Body of pancreas (tissue), 4 donors: ENCODE data around the gene NSL1.
"Not testable (repeated sequence)": the region's sequence is repeated elsewhere in the genome, so short reads cannot be mapped to it uniquely, and the experiment has no call there.

Experiments used
- POLR2A ChIP-seq, 3 donors: fragments of 450-650 bp; IDR thresholded peaks; one replicate each; pipeline ENCODE4 v1.6.1; 2016; ENCODE audit warnings: antibody characterized with exemption in 3 of 3, mild to moderate bottlenecking in 2 of 3
- TF ChIP-seq, protein P1 (sequence below), 7 experiments: fragments of 450-650 bp in 4 of 7; fragments of 200-600 bp in 3 of 7; sonication (generic) in 3 of 7; IDR thresholded peaks; one replicate each; pipeline ENCODE4 v1.5.1; 2016 to 2019; ENCODE audit warnings: antibody characterized with exemption in 7 of 7

DNA sequence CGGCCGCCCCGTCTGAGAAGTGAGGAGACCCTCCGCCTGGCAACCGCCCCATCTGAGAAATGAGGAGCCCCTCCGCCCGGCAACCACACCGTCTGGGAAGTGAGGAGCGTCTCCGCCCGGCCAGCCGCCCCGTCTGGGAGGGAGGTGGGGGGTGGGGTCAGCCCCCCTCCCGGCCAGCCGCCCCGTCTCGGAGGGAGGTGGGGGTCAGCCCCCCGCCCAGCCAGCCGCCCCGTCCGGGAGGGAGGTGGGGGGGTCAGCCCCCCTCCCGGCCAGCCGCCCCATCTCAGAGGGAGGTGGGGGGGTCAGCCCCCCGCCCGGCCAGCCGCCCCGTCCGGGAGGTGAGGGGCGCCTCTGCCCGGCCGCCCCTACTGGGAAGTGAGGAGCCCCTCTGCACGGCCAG, 12.5 kb downstream of the NSL1 start:
- TF ChIP-seq, protein P1, sequence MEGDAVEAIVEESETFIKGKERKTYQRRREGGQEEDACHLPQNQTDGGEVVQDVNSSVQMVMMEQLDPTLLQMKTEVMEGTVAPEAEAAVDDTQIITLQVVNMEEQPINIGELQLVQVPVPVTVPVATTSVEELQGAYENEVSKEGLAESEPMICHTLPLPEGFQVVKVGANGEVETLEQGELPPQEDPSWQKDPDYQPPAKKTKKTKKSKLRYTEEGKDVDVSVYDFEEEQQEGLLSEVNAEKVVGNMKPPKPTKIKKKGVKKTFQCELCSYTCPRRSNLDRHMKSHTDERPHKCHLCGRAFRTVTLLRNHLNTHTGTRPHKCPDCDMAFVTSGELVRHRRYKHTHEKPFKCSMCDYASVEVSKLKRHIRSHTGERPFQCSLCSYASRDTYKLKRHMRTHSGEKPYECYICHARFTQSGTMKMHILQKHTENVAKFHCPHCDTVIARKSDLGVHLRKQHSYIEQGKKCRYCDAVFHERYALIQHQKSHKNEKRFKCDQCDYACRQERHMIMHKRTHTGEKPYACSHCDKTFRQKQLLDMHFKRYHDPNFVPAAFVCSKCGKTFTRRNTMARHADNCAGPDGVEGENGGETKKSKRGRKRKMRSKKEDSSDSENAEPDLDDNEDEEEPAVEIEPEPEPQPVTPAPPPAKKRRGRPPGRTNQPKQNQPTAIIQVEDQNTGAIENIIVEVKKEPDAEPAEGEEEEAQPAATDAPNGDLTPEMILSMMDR (IDR thresholded peaks at IDR 0.05) = not testable (repeated sequence)
- TF ChIP-seq POLR2A (IDR thresholded peaks at IDR 0.05) = not testable (repeated sequence)
